GM19043 (cell line): ENCODE results near the gene GNG12.
"Not testable (repeated sequence)": the region's sequence is repeated elsewhere in the genome, so short reads cannot be mapped to it uniquely, and the experiment has no call there.

Source experiments
- ATAC-seq: cut with Tn5 transposase; IDR thresholded peaks from one replicate; pipeline ENCODE4 v1.9.1; 2021; ENCODE audit warnings: low read depth; ENCODE audit not compliant: unreplicated experiment

GNG12 gene

DNA sequence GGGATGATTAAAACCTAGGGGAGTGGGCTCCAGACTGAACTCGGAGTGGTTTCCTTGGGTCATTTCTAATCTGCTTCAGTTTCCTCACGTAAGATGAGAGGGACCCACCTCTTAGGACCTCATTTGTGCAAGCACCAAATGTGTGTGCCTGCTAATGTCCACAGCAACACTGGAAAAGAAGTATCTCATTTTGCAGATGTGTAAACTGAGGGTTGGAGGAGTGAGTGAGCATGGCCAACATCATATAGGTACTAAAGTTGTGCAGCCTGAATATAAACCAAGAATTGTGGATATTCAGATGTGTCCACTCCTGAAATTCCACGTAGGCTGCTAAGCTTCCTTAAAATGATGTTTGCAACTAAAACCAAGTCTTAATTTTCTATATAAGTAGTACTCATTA lies 96.5 kb downstream of the GNG12 start:
- ATAC-seq: no peak

DNA sequence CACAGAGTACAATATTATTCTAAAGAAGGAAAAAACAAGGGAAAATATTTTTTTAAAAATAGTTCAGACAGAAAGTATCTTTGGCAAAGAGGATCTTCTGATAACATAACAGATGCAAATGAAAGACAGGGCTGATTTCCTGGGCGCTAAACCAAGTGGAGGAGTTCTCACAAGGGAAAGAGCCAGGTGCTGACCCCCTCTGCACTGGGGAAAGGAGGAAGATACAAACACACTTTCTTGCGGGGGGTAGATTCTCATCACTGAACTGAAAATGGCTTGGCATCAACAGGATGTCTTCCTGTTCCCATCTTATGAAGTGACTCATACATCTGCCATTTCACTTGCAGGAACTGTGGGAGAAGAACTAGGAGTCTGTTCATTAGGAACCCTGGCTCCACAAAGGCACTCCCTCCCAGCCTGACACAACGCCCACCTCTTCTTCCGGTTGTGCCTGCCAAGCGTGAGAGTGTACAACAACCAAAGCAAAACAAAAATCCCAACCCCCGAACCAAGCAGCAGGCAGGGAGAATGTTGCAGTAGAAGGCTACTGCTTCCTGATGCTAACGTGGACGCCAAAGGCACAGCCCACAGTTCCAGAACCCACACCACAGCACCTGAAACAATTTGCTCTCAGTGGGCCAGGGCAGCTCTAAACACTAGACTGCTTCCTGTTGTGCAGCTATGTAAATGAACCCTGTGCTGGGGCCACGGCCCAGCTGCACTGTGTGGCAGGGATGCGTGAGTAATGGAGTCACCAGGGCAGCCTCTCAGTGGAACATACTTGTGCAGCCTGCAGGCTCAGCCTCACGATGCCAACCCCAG lies 97.2 kb downstream of the GNG12 start:
- peak; percentile 92 for ATAC-seq

DNA sequence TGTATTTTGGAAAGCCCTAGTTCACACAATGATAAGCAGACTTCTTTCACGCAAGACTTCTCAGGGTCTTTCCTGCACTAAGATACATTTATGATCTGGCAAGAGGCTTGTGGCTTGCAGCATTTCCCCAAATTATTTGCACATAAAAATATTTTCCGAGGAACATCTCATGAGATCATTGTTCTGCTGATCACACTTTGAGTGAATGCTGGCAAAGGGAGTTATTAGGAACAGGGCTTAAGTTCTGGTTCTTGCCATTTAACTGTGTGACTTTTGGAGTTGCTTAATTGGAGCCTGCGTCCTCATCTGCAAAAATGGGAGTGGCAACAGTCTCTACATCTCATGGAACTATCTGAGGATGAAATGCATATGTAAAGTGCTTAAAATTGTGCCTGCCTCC lies 98.1 kb downstream of the GNG12 start:
- ATAC-seq: no peak

DNA sequence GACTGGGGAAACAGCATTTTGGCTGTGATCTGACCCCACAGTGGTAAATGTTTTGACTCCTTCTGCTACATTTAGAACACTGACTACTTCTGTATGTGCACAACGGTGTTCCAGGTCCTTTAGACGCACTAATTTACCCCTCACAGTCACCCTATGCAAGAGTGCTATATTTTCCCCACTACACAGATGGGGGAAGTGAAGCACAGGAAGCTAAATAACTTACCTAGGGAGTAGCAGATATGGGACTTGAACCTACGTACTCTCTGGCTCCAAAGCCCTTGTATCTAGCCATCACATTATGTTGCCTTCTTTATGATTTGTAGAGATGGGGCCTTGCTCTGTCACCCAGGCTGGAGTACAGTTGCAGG lies 99.0 kb downstream of the GNG12 start:
- no peak for ATAC-seq

DNA sequence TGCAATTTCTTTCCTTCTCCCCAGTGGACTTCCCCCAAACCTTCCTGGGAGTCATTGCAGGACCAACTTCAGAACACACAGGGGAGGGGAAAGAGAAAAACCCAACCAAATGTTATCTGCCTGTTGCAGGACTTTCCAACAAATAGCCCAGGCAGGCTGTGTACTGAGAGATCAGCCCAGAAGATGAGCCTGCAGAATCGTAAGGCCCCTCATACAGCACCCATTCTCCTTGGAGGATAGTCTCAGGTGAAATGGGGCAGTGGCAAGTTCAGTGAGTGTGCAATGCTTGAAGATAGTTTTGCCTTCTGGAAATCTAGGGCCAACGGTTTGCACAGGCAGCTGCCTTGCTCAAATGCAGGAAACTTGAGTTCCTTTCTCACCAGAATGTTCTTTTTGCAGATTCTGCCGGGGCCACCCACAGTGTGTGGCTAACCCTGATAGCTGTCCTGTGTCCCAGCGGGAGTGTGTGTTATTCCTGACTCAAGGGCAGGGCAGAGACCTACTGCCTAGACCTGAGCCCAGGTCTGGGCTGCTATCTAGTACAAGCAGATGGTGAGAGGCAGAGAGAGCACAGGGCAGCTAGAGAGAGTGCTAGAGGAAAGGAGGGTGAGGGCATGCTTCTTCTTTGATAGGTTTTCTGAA lies 99.5 kb downstream of the GNG12 start:
- ATAC-seq: no peak

DNA sequence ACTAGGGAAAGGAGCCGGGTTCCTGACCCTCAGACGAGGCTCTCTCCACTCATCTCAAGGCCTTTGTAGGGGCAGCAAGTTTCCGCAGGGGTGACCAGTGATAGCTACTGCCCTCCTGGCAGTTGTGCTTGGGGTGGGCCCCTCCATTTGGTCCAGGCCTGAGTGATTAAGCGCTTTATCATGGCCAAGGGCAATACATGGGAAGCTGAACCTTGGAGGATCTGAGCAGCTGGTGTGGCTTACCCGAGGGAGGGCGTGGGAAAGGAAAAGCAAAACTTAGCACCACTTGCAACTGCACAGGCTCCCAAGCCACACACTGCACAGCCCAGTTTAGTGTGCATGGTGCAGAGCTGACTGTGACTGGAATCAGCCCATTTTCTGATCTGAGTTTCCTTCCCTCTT lies 100.5 kb downstream of the GNG12 start:
- peak; percentile 31 for ATAC-seq

DNA sequence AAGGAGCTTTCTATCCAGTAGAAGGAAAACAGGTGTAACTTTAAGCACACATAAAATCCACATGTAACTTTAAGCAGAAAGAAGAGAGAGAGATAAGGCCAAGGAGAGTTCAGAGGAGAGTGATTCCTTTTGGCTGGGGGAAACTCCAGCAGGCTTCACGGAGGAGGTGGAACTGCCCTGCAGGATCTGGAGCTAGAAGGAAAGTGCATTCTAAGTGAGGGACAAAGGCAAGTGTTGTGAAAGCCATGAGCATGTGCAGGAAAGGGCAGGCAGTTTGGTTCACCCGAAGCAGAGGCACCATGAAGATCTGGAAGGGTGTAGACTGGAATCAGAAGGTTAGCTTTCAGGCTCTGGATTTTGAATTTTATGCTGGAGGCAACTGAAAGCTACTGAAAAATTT lies 101.9 kb downstream of the GNG12 start:
- ATAC-seq: no peak

DNA sequence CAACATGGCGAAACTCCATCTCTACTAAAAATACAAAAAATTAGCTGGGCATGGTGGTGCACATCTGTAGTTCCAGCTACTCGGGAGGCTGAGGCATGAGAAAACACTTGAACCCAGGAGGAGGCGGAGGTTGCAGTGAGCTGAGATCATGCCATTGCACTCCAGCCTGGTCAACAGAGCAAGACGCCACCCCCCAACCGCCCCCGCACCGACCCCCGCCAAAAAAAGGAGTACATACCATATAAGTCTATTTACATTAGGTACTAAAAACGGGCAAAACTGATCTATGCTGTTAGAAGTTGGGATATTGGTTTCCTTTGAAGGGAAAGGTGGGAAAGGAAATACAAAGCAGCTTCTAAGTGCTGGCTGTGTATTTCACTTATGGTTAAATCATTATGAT lies 103.0 kb downstream of the GNG12 start:
- ATAC-seq: not testable (repeated sequence)

DNA sequence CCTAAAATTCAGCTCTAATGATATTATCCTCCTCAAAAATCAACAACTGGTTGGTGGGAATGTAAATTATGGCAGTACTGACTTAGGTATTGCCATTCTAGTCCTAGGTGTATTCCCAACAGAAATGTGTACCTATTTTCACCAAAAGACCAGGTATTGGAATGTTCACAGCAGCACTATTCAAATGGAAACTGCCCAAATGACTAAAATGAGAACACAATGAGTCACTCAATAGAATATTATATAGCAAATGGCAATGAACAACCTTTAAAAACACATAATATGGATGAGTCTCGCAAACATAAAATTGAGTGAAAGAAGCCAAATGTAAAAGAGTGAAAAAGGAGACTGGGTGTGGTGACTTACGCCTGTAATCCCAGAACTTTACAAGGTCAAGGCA lies 103.4 kb downstream of the GNG12 start:
- no peak for ATAC-seq

DNA sequence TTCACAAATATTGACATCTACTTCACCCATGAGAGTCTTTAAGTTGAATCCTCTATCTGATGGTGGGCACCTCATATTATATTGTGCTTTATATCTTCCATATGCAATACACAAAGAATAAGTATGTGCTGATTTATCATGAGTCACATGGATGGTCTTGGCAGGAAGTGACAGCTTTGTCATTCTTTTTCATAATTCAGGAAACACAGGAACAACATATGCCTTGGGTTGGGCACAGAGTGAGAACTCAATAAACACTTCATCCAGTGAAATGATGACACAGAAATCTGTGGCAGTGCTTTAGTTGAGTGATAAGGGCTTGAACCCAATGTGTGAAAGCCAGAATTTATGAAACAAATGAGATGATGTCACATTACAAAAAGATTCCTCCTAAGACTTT lies 107.0 kb downstream of the GNG12 start:
- ATAC-seq: no peak

DNA sequence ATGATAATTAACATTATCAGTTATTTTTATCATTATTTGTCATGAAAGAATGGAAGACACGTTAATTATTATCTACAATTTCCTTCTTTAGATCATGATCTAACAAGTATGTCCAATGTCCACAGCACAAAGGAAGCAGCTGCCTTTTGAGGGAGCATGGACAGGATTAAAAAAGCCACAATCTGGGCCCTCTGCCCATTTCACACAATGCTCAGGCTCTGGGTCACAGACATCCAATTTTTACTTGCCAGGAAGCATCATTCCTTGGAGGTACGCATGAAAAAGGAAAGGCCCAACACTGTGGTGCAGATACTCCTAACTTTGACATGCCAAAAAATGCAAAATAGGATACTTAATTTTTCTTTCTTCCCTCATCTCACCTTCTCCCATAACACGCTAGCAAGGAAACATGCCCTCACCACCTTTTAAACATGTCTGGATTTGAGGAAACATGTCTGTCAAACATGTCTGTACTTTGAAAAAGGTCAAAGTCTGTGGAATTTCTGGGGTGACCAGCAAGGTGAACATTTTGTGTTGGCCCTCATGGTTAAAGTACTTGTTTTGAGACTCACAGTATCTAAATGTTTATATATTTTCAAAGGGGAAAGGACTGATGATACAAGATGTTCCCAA lies 108.2 kb downstream of the GNG12 start:
- ATAC-seq: no peak

DNA sequence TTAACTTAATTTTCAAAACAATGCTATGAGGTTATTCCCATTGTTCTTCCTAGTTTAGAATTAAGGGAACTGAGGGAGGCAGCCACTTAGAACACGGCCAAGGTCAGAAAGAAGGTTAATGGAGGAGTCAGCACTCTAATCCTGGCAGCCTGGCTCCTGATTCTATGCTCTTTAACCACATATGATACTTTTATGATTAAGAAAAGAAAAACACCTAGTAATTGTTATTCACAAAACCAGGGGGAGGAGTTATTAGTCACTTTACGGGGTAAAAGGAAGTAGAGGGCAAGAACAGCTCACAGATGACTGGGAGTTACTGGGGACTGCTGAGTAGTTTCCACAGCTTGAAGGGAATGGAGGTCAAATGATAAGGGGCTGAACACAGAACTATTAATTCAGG lies 109.6 kb downstream of the GNG12 start:
- ATAC-seq: peak; percentile 57

DNA sequence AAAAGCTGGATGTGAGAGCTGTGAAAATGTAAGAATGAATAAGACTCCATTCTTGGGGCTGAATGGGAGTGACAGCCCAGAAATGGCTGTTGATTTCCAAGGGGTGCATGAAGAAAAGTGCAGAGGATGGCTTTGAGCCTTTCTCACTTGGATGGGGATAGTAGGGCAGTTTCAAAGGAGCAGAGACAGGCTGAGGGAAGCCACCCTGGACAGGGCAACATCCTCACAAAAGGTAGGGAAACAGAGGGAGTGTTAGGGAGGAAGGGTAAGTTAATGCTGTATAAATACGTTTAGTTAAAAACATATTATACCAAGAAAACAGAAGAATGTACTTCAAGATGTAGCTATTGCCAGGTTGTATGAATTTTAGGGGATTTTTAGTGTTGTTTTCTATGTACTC lies 110.1 kb downstream of the GNG12 start:
- no peak for ATAC-seq

DNA sequence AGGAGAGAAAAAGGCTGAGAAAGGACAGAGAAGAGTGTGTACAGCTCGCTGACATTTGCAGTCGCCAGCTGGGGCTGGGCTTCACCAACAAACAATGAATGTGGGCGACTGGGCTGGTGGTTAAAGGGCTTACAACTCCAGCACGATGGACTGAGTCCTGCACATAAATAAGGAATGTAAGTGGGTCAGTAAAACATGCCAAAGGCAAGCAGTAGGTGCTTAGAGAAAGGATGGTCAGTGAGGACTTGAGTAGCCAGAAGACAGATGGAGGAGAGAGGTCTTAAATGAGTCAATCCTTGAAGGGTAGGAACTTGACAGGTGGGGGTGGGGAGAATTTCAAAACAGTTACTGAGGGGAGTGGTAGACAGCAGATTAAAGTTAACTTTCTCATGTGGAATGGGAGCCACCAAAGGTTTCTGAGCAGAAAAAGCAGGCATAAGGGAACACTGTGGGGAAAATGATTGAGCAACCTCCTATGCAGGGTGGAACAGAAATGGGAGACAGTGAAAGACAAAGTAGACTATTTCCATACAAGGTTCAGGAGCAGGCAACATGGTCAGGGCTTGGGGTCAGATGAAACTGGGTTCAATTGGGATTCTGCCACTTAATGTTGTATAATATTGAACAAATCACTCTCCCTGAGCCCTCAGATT lies 110.8 kb downstream of the GNG12 start:
- no peak for ATAC-seq

DNA sequence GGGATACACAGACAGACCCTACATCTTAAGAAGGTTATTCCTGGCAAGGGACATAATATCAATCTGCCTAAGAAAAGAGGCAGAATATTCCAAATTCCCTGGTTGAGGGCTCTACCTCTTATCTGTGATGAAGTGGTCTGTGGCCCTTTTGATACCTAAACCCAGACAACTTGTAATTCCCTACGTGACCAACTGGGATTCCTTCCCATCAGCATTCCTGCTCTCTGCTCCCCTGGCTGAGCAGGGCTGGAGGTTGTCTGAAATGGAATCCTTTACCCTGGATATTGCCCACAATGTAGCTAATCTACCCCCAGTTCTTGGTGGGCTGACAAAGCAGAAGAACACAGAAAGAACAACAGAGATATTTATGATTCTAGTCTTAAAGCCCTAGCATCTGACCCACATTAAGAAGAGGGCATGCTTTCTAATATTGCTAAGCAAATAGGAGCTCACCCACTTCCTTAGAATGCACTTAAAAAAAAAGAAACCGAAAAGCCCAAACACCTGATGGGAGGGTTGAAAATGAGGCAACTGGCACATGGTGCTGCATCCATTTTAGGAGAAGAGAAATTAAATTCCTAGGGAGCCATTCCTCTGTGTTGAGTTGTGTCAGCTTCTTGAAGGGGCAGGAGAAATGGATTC lies 111.5 kb downstream of the GNG12 start:
- ATAC-seq: no peak

DNA sequence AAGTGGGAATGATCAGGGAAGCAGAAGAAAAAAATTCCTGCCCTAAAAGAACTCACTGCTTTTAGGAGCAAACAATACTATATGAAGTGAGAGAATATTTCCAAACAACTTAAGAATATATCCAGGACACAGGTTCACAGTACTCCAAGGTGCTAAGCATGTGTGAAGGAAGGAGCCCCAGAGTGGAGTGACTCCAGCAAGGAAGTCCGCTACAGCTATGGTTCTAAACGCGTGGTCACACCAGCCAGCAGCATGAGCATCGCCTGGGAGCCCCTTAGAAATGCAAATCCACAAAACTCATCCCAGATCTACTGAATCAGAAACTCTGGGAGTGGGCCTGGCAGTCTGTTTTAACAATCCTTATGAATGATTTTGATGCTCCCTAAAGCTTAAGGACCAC lies 112.2 kb downstream of the GNG12 start:
- no peak for ATAC-seq

DNA sequence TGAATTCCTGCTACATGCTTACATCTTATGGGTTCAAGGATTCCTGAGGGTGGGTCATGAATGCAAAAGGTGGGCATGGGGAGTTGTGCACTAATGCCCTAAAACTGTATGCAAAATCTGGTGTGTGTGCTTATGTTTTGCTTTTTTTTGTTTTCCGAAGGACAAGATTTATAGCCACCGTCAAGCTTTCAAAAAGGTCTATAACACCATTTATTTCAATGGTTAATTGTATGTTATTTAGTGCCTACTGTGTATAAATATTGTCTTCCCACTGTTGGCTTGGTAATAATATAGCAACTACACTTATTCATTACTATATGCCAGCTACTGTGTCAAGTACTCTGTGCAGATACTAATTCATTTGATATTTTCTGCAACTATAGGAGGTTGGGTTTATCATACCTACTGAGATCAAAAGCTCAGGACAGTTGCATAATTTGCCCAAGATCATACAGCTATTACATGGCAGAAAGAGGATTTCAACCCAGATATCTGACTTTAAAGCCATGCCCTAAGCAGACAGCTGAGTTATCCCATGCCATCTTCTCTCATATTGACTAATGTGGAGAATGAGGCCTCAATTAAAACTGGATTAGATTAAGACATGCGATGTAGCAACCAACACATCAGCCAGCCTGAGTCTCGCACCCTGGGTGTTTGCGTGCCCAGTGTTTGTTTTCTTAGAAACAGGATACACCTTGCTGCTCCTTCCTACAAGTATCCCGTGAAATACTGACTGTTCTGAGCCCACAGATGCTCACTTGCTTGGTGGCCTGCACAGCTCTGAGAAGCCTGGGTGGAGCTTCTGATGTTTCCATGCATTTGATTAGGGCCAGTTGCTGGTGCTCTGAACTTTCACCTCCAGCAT lies 113.7 kb downstream of the GNG12 start:
- no peak for ATAC-seq

DNA sequence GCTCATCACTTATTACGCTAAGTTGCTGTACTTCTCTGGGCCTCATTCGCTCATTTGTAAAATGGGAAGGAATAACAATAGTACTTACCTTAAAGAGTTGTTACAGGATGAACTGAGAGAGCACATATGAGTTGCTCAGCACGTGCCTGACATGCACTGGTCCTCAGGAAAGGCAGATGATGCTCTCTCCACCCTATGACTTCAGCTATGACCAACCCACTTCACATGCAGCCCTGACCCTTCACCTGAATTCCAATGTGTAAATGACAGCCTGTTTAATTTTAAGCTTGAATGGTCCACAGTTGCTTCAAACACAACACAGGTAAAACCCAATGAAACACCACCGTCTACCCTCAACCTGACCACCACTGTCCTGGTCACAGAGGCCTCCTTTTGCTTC lies 115.4 kb downstream of the GNG12 start:
- no peak for ATAC-seq

DNA sequence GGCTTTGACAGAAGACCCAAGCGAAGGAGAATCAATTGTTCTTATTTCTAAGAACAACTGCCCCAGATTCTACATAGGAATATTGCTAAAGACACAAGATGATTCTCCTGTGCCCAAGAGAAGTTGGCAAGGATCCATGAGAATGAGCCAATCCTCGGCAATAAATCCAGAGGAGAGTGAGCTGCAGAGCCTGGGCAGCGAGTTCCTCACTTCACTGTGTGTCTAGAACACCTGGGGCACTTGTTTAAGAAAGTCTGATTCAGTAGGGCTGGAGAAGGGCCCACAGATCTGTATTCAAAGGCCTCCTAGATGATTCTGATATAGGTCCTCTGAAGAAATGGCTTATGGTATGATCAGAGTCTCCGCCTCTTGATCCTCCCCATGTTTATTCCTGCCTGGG lies 116.5 kb downstream of the GNG12 start:
- ATAC-seq: no peak

DNA sequence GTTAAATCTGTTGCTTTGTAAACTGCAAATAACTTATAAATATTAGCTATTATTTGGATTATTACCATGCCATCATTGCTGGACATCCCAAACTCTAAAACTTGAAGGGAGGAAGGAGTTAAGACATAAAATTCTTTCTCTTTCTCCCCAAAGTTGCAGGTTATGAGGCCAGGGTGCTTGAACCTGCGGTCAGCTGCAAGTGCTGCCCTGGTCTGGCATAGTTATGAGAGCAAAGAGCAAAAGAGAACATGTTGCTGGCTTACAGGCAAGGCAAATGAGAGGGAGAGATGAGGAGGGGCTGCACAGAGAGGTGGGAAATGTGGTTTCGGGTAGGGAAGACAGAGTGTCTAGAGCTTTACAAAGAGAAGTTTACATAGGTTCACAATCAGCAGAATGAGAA lies 117.4 kb downstream of the GNG12 start:
- no peak for ATAC-seq
